K562 (cell line): ENCODE measurements around the gene SYNGR3. TPM values are rescaled to one million over a fixed set of nuclear protein-coding genes. Genes with fewer than 3 reads are reported as not detected.

Experiments used
- ATAC-seq: fragments of 200-7000 bp; cut with Tn5 transposase; 3 replicates; pipeline ENCODE4 v1.9.1; 2020; ENCODE audit warnings: moderate library complexity
- BruUV-seq: library from RNA; stranded (reverse); fragments of 400-500 nt; replicated peaks from 2 replicates; lab custom pipeline; 2021; lab: Mats Ljungman, UMichigan
- CTCF ChIA-PET: fragments of 300-600 bp; formaldehyde crosslinking; extraction: SDS; loops from one replicate; lab custom pipeline; 2021; ENCODE audit warnings: low intra/inter-chr PET ratio; lab: Yijun Ruan, JAX
- POLR2A ChIA-PET: fragments of 300-600, 350-650 bp; sonication (Branson Sonifier 250); formaldehyde crosslinking; extraction: SDS; loops from one replicate; lab custom pipeline; 2021; ENCODE audit warnings: antibody characterized with exemption, inconsistent platforms; lab: Yijun Ruan, JAX
- DNase-seq, 4 experiments: peaks; one replicate each; pipeline versions ENCODE4 v3.0.0 to v3.0.0-alpha.2; 2011 to 2018; ENCODE audit warnings: low spot score in 3 of 4, mixed read lengths in 3 of 4; ENCODE audit errors: extremely low read depth in 1 of 4
- FAIRE-seq: peaks from 2 replicates; lab custom pipeline; 2011; peaks lifted over from hg19 to GRCh38; lab: Jason Lieb, UNC
- H2AFZ ChIP-seq: 2 replicates; pipeline ENCODE4 v1.6.0; 2011; ENCODE audit warnings: low read depth, low read length, control low read depth, inconsistent platforms
- H3K27ac ChIP-seq: fragments of 200-600 bp; 3 replicates; pipeline ENCODE4 v1.8.0; 2011; ENCODE audit warnings: low read depth, mild to moderate bottlenecking, control low read depth, inconsistent platforms, low read length, moderate library complexity, mixed read lengths; ENCODE audit errors: extremely low read depth
- H3K27me3 ChIP-seq, 2 experiments: fragments of 300-600 bp in 1 of 2; 2 replicates in 1 of 2; 3 replicates in 1 of 2; pipeline versions ENCODE4 v1.6.0 to v1.8.0; 2011; ENCODE audit warnings: inconsistent platforms in 2 of 2, low read length in 2 of 2, mild to moderate bottlenecking in 1 of 2, mixed read lengths in 1 of 2, moderate library complexity in 1 of 2; ENCODE audit not compliant: control insufficient read depth in 2 of 2, insufficient read depth in 2 of 2
- H3K36me3 ChIP-seq: fragments of 300-600 bp; 3 replicates; pipeline ENCODE4 v1.8.0; 2011; ENCODE audit warnings: mild to moderate bottlenecking, low read length, inconsistent platforms; ENCODE audit not compliant: control insufficient read depth, insufficient read depth
- H3K4me1 ChIP-seq, 2 experiments: fragments of 200-600 bp in 1 of 2; replicated peaks in 1 of 2; 2 replicates in 1 of 2; 3 replicates in 1 of 2; pipeline versions ENCODE4 v1.5.1 to v1.8.0; 2011; ENCODE audit warnings: inconsistent platforms in 2 of 2, low read length in 2 of 2, mild to moderate bottlenecking in 1 of 2, mixed read lengths in 1 of 2, moderate library complexity in 1 of 2; ENCODE audit not compliant: control insufficient read depth in 2 of 2, insufficient read depth in 2 of 2
- H3K4me2 ChIP-seq: 2 replicates; pipeline ENCODE4 v1.6.1; 2011; ENCODE audit warnings: low read length, control low read depth, inconsistent platforms, mixed read lengths; ENCODE audit not compliant: insufficient read depth
- H3K4me3 ChIP-seq: fragments of 200-600 bp; sonication (generic), shearing (Covaris generic); 2 replicates; pipeline ENCODE4 v1.5.1; 2016; ENCODE audit warnings: control low read depth, inconsistent platforms
- H3K79me2 ChIP-seq: fragments of 200-600 bp; 3 replicates; pipeline ENCODE4 v1.8.0; 2011; ENCODE audit warnings: low read length, inconsistent platforms; ENCODE audit not compliant: control insufficient read depth, insufficient read depth
- H3K9ac ChIP-seq, 2 experiments: 2 replicates each; pipeline versions ENCODE4 v1.6.0 to v1.6.1; 2011; ENCODE audit warnings: low read depth in 2 of 2, low read length in 2 of 2, control low read depth in 1 of 2, inconsistent platforms in 1 of 2, mild to moderate bottlenecking in 1 of 2, mixed read lengths in 1 of 2; ENCODE audit not compliant: insufficient read depth in 1 of 2
- H3K9me1 ChIP-seq: one replicate; pipeline ENCODE4 v1.6.0; 2011; ENCODE audit warnings: inconsistent platforms, mild to moderate bottlenecking, low read length, moderate library complexity; ENCODE audit not compliant: control insufficient read depth, insufficient read depth
- H3K9me3 ChIP-seq: replicated peaks from 2 replicates; pipeline ENCODE4 v1.5.1; 2011; ENCODE audit warnings: low read depth, low read length, inconsistent platforms; ENCODE audit not compliant: control insufficient read depth, insufficient read depth
- H4K20me1 ChIP-seq: replicated peaks from 2 replicates; pipeline ENCODE4 v1.6.1; 2011; ENCODE audit warnings: low read length, inconsistent platforms, mixed read lengths; ENCODE audit not compliant: control insufficient read depth, insufficient read depth
- ADNP ChIP-seq: fragments of 200-800 bp; sonication (Bioruptor generic); IDR thresholded peaks from 2 replicates; pipeline ENCODE4 v1.6.1; 2016; ENCODE audit warnings: missing genetic modification characterization, missing compliant biosample characterization
- ARHGAP35 ChIP-seq: fragments of 450-650 bp; IDR thresholded peaks from 2 replicates; pipeline ENCODE4 v1.6.1; 2018; ENCODE audit not compliant: partially characterized antibody
- E2F6 ChIP-seq, 2 experiments: IDR thresholded peaks; 2 replicates each; pipeline ENCODE4 v1.6.1; 2011; ENCODE audit warnings: borderline replicate concordance in 1 of 2, control low read depth in 1 of 2, low read depth in 1 of 2, low read length in 1 of 2, mild to moderate bottlenecking in 1 of 2, mixed read lengths in 1 of 2, moderate library complexity in 1 of 2; ENCODE audit not compliant: insufficient read depth in 1 of 2, insufficient read length in 1 of 2, poor library complexity in 1 of 2, severe bottlenecking in 1 of 2; ENCODE audit errors: extremely low read depth in 1 of 2
- GMEB1 ChIP-seq: fragments of 250-450 bp; sonication (Bioruptor Pico); IDR thresholded peaks from 2 replicates; pipeline ENCODE4 v1.4.0; 2020; ENCODE audit warnings: mild to moderate bottlenecking
- ID3 ChIP-seq, 2 experiments: fragments of 250-450 bp in 1 of 2; fragments of 450-650 bp in 1 of 2; sonication (Bioruptor Pico) in 1 of 2; IDR thresholded peaks; 2 replicates each; pipeline versions ENCODE4 v1.6.1 to v1.8.0; 2016 to 2021; ENCODE audit warnings: mild to moderate bottlenecking in 2 of 2, moderate library complexity in 2 of 2, missing compliant biosample characterization in 1 of 2, missing genetic modification characterization in 1 of 2
- MCM5 ChIP-seq: fragments of 450-650 bp; IDR thresholded peaks from 2 replicates; pipeline ENCODE4 v1.6.1; 2016; ENCODE audit warnings: low read depth
- NONO ChIP-seq, 2 experiments: fragments of 200-400 bp in 1 of 2; fragments of 450-650 bp in 1 of 2; formaldehyde crosslinking in 1 of 2; IDR thresholded peaks; 2 replicates each; pipeline ENCODE4 v1.6.1; 2017; ENCODE audit warnings: low read depth in 2 of 2, mild to moderate bottlenecking in 2 of 2, moderate library complexity in 2 of 2, low read length in 1 of 2
- POU5F1 ChIP-seq: fragments of 150-350 bp; IDR thresholded peaks from 2 replicates; pipeline ENCODE4 v1.6.1; 2014; ENCODE audit warnings: borderline replicate concordance, low read length, low read depth, mild to moderate bottlenecking; ENCODE audit not compliant: partially characterized antibody
- RBFOX2 ChIP-seq: fragments of 200-400 bp; formaldehyde crosslinking; IDR thresholded peaks from 2 replicates; pipeline ENCODE4 v1.6.1; 2017; ENCODE audit warnings: low read depth, mild to moderate bottlenecking, low read length, moderate library complexity
- SIX5 ChIP-seq, 2 experiments: IDR thresholded peaks; 2 replicates each; pipeline ENCODE4 v1.6.1; 2011; ENCODE audit warnings: low read length in 2 of 2, borderline replicate concordance in 1 of 2, low read depth in 1 of 2, mild to moderate bottlenecking in 1 of 2, moderate library complexity in 1 of 2; ENCODE audit not compliant: insufficient read depth in 1 of 2
- ZFPM2 ChIP-seq: fragments of 250-450 bp; sonication (Bioruptor Pico); IDR thresholded peaks from 2 replicates; pipeline ENCODE4 v1.5.1; 2022; ENCODE audit warnings: mild to moderate bottlenecking
- ZNF143 ChIP-seq: sonication (generic); formaldehyde crosslinking; IDR thresholded peaks from 2 replicates; pipeline ENCODE4 v1.9.0; 2022; ENCODE audit warnings: mild to moderate bottlenecking, missing genetic modification reagents
- WGBS: fragments of 100-300 bp; shearing (Covaris generic); methylation state at CpG from one replicate; pipeline ENCODE4 v1.1.6; 2016; ENCODE audit warnings: low coverage, mixed read lengths; ENCODE audit not compliant: insufficient coverage; ENCODE audit errors: missing lambda C conversion rate; 5-methylcytosine and 5-hydroxymethylcytosine counted together
- in situ Hi-C: fragments of 300-500 bp; cut with MboI; formaldehyde crosslinking; loops from 4 replicates; pipeline ENCODE4 v1.15.0; 2018; ENCODE audit warnings: inconsistent platforms, mixed read lengths
- intact Hi-C: fragments of 100-400 bp; cut with micrococcal nuclease; formaldehyde crosslinking; loops from 2 replicates; pipeline ENCODE4 v1.14.2; 2022
- polyA plus RNA-seq, 8 experiments: library from polyadenylated mRNA; depleted of rRNA in 4 of 8; stranded (reverse) in 5 of 8; unstranded in 3 of 8; fragments of >200 nt; fragmentation: Nextera tagmentation in 2 of 8; fragmentation: Illumina TruSeq in 1 of 8; extraction: Ambion mirVana in 2 of 8; extraction: Trizol in 1 of 8; gene quantifications; 2 replicates each; pipeline versions ENCODE4 v1.2.1 to v1.2.3, GENCODE V29; 2011 to 2014; ENCODE audit warnings: inconsistent platforms in 1 of 8, missing spikeins in 1 of 8
- total RNA-seq, 7 experiments: library from RNA; depleted of rRNA in 6 of 7; stranded (reverse); fragments of >200 nt in 6 of 7; fragmentation: Illumina TruSeq in 2 of 7; extraction: Trizol in 2 of 7; gene quantifications; 2 replicates each; pipeline versions ENCODE4 v1.2.1 to v1.2.3, GENCODE V29; 2011 to 2021; ENCODE audit warnings: low replicate concordance in 1 of 7
- TF ChIP-seq, protein P1 (sequence below): sonication (generic); formaldehyde crosslinking; IDR thresholded peaks from 2 replicates; pipeline ENCODE4 v1.8.0; 2022; ENCODE audit warnings: missing genetic modification reagents, mild to moderate bottlenecking, moderate library complexity, borderline replicate concordance

The SYNGR3 gene
- total and polyA plus RNA-seq, 9 of the 15 experiments (the other 6 are each of a cell fraction or from before 2014, with no cell fraction given): 3.7 to 69.2 (median 36.3) TPM

DNA sequence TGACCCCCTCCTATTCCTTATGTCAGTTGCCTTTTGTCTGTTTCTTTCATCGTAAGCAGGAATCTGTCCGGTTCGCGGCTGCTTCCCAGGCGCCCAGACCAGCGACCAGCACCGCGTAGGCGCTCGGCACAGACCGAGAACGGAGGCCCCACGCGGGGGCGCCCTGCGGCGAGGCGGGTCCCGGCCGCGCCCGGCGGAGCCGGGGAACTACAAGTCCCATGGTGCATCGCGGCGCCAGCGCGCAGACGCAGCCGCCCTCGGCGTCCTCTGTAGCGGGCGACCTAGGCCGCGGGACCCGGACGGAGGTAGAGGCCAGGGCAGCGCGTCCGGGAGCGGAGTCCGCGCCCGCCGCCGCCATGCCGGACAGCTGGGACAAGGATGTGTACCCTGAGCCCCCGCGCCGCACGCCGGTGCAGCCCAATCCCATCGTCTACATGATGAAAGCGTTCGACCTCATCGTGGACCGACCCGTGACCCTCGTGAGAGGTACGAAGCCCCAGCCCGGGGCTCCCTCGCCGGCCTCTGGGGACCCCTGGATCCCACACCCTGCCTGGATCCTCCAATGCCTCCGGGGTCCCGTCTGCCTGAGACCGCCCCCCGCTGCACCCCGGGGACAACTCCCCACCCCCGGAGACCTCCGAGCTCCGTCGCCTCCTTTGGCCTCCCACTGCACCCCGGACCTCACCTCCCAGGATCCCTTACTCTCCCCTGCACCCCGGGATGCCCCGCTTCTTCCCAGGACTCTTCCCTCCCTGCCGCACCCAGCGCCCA lies 30.3 kb upstream of the SYNGR3 start, which contains the start of gene NDUFB10:
TSS of gene NDUFB10 (plus strand) at position 270 of the 771 bp plus-strand sequence. CDS start at position 357, 87 bp downstream.
- Histone ChIP-seq H3K9me1 (no peaks in the 10 kb centered on the region), H2AFZ (peak within 1 kb of the TSS; percentile 96), H3K27ac (peak within 1 kb of the TSS; percentile 83), H3K4me1 (peaks cover 8 to 46% of the 10 kb centered on the region in 2 experiments; a peak in 4 of 5 replicates), H4K20me1 (peaks cover 35% of the 10 kb centered on the region), H3K4me3 (peak within 1 kb of the TSS; percentile 65), H3K4me2 (peak within 1 kb of the TSS; percentile 100), H3K79me2 (peaks cover 52% of the 10 kb centered on the region), H3K9ac (peak within 1 kb of the TSS; percentile 75 to 94), H3K36me3 (peaks cover 38% of the 10 kb centered on the region), H3K9me3 (no peaks in the 10 kb centered on the region), H3K27me3 (no peaks in the 10 kb centered on the region)
- ATAC-seq: peak; percentile 78
- no TSS peak for BruUV-seq
- WGBS: under 1% methylated on average over 62 of the region's 79 CpGs
- intact Hi-C loops: no loop called here
- in situ Hi-C loops: no loop called here
- FAIRE-seq: peak; percentile 81
- ChIA-PET CTCF (interaction anchor here (0.6 kb wide), 1 partner anchor 98 kb away, joined by 3 read pairs; no protein-coding TSS in a partner anchor), POLR2A (interaction anchor here (1.2 to 3.0 kb wide), 2 partner anchors 9 to 12 kb away, joined by 5 to 13 read pairs; partner anchors contain the start of gene TBL3)
- DNase-seq: peak; percentile 87 to 97 (median 90)
- TF ChIP-seq ID3 (CRISPR knock-in tag; IDR thresholded peaks at IDR 0.05) (no peak), ID3 (tag; IDR thresholded peaks at IDR 0.05) (0 out of 2 replicates have a peak, but pooled peaks have one; percentile 61), ARHGAP35 (no peak), MCM5 (no peak), E2F6 (IDR thresholded peaks at IDR 0.05; ENCODE audit: borderline replicate concordance in 1 of 2, extremely low read depth in 1 of 2, insufficient read depth in 1 of 2, insufficient read length in 1 of 2, low read depth in 1 of 2, low read length in 1 of 2, poor library complexity in 1 of 2, severe bottlenecking in 1 of 2) (peak; percentile 37 to 45), GMEB1 (CRISPR knock-in tag) (peak; percentile 89), SIX5 (IDR thresholded peaks at IDR 0.05; ENCODE audit: borderline replicate concordance in 1 of 2, insufficient read depth in 1 of 2, low read depth in 1 of 2, low read length in 2 of 2) (peak; percentile 85 to 86), NONO (IDR thresholded peaks at IDR 0.05; ENCODE audit: low read depth in 2 of 2, low read length in 1 of 2) (peak; percentile 56 to 91), ADNP (tag) (no peak), ZFPM2 (0 out of 2 replicates have a peak, but pooled peaks have one; percentile 20), ZNF143 (CRISPR knock-in tag) (peak; percentile 97), POU5F1 (peak; percentile 77), RBFOX2 (peak; percentile 96)
- TF ChIP-seq, protein P1, sequence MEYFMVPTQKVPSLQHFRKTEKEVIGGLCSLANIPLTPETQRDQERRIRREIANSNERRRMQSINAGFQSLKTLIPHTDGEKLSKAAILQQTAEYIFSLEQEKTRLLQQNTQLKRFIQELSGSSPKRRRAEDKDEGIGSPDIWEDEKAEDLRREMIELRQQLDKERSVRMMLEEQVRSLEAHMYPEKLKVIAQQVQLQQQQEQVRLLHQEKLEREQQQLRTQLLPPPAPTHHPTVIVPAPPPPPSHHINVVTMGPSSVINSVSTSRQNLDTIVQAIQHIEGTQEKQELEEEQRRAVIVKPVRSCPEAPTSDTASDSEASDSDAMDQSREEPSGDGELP (CRISPR knock-in tag): peak; percentile 92
